ENCODE results near the gene DACH1.
"Not testable (repeated sequence)": the region's sequence is repeated elsewhere in the genome, so short reads cannot be mapped to it uniquely, and the experiment has no call there.

DACH1 gene

DNA sequence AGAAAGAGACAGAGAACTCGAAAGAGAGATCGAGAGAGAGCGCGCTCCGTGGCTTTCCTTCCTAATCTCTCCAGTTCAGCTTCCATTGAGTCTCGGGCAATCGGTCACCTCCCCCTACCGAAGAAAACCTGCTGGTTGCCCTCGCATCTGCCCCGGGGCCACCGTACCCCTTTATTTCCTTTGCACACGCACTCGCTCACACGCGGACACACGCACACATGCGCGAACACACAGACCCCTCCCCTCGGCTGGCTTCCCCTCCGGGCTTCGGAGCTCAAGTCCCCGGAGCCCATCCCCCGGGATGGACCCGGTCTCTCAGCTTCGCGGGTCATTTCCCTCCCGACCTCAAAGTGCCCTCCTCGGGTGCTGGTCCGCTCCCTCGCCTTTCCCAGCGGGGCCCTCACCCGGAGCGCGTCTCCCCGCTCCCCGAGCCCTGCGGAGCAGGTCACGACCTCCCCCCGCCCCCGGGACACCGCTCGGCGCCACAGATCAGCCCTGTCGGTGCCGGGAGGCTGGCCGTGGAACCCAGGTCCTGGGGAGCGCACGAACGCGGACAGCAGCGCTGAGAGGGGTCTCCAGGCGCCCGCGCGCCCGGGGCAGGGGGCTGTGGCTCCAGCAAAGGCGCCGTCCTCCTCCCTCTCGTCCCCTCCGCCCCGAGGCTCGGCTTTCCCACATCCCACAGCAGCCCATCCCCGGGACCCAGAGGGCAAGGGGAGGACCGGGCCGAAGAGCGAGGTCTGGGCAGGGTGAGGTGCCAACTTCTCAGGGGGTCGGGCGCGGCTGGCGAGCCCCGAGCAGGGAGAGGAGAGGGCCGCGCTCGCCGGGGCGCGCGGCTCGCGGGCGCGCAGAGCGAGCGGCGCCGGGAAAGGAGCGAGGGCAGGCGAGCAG lies 1.8 kb downstream of the DACH1 start:
- DNase-seq = no peak

- DNase-seq = peak in 1 of 2 donors; percentile 1
Measured at GRCh38 chr13:71864094-71864985, 2.7 kb downstream of the DACH1 start.

GRCh38 chr13:71863254-71863865 lies 3.6 kb downstream of the DACH1 start:
- no peak for DNase-seq

DNA sequence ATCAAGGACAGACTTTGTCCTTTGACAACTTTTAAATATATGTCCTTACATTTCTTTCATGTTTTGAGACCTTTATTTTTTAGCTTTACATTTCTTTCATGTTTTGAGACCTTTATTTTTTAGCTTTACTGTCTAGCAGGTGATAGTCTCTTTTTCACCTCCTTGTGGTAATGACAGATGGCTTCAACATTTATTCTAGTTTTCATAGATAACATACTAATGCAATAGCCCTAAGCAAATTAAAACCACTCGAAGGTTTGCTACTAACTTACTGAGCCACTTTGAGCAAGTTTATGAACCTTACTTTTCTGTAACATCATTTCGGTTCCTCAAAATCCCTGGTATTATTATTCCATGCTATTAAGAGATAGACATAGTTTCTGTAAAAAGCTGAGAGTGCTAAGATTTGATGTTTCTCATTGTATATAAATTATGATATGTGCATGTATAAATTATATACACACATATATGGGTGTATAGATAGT lies 4.5 kb downstream of the DACH1 start:
- no peak for DNase-seq

DNA sequence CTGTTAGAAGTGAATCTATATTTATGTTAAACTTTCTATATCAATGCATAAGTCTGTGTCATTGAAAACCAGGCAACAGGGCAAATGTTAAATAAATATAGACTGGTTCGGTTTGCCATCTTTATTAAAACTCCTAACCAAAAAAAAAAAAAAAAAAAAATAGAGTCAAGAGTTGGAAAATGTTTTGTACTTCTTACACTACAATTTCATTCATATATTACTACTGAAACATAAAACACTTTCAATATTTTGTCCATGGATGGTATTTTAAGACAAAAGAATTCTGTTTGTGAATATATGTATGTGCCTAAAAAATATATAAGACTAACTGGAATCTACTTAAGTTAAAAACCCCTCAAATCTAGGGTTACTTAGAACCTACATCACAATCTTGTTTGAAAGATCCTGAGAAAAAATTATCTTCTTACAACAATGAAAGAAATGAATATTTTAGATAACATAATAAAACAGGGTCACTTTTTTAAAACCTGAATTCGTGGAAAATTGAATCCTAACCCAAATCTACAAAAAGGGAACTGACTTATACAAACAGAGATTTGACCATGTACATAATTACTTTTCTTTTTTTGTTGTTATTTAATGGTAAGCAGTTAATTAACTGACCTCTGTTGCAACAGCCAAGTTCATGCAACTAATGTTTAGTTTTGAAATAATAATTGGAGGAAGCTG lies 5.1 kb downstream of the DACH1 start:
- no peak for DNase-seq

- no peak for DNase-seq
Measured at GRCh38 chr13:71860547-71861138, 6.4 kb downstream of the DACH1 start.

GRCh38 chr13:71858647-71859046 lies 8.4 kb downstream of the DACH1 start:
- DNase-seq = no peak

DNA sequence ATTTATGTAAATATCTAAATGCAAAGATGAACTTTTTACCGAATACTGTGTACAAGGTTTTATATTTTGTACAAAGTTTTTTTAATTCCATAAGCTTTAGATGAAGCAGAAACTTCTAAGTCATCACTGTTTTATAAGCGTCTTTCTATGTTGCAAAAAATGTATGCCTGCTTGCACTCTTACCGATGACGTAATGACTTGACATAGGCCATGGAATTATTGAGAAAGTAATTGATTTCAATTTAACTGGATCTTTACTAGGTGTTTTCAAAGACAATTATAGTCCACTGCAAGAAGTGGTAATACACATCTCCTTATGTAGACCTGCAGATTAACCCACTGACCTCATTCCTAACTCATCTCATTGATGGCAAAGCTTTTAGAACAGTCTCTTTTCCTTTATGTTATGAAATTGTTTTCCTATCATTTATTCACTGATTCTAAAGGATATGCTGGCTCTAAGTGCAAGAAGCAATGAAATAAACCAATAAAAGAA lies 10.4 kb downstream of the DACH1 start:
- DNase-seq = no peak

DNA sequence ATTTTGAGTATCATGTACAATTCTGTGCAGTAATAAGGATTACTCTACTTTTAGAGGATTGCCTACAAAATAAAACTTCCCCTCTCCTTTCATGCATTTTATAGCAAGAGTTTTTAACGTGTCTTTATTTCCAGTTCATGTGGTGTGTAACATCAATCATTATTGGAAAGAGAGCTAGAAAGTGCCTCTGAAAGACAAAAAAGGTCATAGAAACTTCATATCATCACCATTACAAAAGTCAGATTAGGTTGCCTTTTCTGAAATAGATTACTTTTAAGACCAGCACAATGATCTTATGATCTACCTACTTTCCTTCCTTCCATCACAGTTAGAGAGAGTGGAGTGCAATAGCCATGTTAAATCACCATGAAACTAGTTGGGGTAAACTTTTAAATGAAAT lies 12.6 kb downstream of the DACH1 start:
- no peak for DNase-seq

- DNase-seq = no peak
Measured at GRCh38 chr13:71853725-71854124, 13.3 kb downstream of the DACH1 start.

DNA sequence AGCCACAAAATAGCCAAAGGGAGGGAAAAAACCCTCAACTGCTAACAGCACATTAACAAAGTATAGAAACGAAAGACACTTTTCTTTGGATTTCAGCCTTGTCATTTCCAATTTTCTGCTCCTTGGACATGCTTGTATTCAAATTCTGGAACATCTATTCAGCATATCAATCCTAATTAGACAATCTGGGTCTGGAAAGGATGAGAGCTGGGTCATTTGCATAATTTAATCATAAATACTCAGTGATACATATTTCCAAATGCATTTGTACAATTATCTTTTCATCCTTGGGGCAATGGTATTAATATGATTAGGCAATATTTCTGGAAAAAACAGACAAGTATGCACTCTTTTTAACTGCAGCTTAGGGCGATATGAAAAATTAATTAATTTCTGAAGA lies 14.3 kb downstream of the DACH1 start:
- DNase-seq = no peak

GRCh38 chr13:71851498-71852409 lies 15.2 kb downstream of the DACH1 start:
- no peak for DNase-seq

- DNase-seq = no peak
Measured at GRCh38 chr13:71842003-71842402, 25.0 kb downstream of the DACH1 start.

GRCh38 chr13:71838842-71839241 lies 28.2 kb downstream of the DACH1 start:
- no peak for DNase-seq

GRCh38 chr13:71837582-71837981 lies 29.4 kb downstream of the DACH1 start:
- not testable (repeated sequence) for DNase-seq

GRCh38 chr13:71831716-71832115 lies 35.3 kb downstream of the DACH1 start:
- no peak for DNase-seq

GRCh38 chr13:71830736-71831135 lies 36.3 kb downstream of the DACH1 start:
- DNase-seq = no peak

DNA sequence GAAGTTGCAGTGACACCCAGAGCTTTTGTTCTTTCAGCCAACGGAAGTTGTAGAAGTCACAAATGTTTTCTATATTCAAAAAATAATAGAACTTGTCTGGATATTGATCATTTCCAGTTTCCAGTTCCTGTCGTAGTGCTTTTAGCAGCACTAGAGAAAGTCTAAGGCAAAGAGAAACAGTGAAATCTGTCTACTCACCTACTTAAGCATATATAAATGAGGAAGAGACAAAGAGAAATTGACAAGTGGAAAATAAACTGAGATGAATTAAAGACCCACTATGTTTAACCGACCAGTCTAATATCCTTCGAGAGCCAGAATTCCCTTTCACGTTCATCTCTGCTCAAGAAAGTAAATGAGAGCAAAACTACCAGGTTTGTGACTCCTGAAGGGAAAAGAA lies 36.7 kb downstream of the DACH1 start:
- no peak for DNase-seq

GRCh38 chr13:71829547-71829946 lies 37.5 kb downstream of the DACH1 start:
- no peak for DNase-seq

GRCh38 chr13:71828564-71828963 lies 38.4 kb downstream of the DACH1 start:
- DNase-seq = no peak

DNA sequence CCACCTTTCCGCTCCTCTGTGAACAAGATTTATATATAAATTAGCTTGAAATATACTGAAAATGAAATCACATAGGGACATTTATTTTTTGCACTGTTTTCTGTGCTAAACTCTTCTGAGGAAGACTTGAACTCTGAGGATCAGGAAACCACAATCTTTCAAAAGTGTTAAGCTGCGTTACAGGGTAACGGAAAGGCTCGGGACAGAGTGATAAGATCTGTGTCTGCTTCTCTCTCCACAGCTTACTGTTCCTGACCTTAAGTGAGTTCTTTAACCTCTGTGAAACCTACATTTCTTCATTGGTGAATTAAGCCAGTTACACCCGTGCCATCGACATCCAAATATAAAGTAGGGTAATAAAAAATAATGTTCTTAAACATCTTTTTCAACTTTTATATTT lies 38.9 kb downstream of the DACH1 start:
- no peak for DNase-seq
